Motor neuron (in vitro differentiated cells): ENCODE data around the gene FAM151B. TPM values are rescaled to one million over a fixed set of nuclear protein-coding genes. Genes with fewer than 3 reads are reported as not detected.
A peak's percentile ranks its signal among the peaks of the same experiment; 100 is the strongest.

ENCODE experiments used
- ATAC-seq, 8 experiments: fragments of 200-7000 bp; cut with Tn5 transposase; replicated peaks in 6 of 8; 2 replicates each; pipeline ENCODE4 v1.8.0; 2021; ENCODE audit warnings: mild to moderate bottlenecking in 8 of 8, moderate library complexity in 8 of 8
- H3K27ac ChIP-seq, 2 donors: fragments of 250-450 bp; sonication (Bioruptor Pico); 2 replicates each; pipeline ENCODE4 v1.9.0; 2021; ENCODE audit warnings: antibody characterized with exemption in 2 of 2, mild to moderate bottlenecking in 2 of 2, moderate library complexity in 1 of 2
- H3K4me1 ChIP-seq, 2 donors: fragments of 250-450 bp; sonication (Bioruptor Pico); replicated peaks in 1 of 2; 2 replicates each; pipeline ENCODE4 v1.6.1; 2021; ENCODE audit warnings: antibody characterized with exemption in 2 of 2, mild to moderate bottlenecking in 2 of 2, moderate library complexity in 1 of 2
- H3K4me3 ChIP-seq, 5 donors: fragments of 250-450 bp; sonication (Bioruptor Pico); 2 replicates each; pipeline ENCODE4 v1.9.0; 2021; ENCODE audit warnings: antibody characterized with exemption in 5 of 5, mild to moderate bottlenecking in 5 of 5, moderate library complexity in 4 of 5
- WGBS, 10 experiments: fragments of 450-650 bp; shearing (Covaris generic); methylation state at CpG; one replicate each; pipeline ENCODE4 v1.0.0; 2022; 5-methylcytosine and 5-hydroxymethylcytosine counted together
- in situ Hi-C, 9 experiments: fragments of 400-800 bp; cut with MboI; loops; one replicate each; pipeline ENCODE4 v1.15.0; 2021; ENCODE audit warnings: low sequenced_read_pairs in 9 of 9, low pct_unique_long_range_greater_than_20kb in 2 of 9; ENCODE audit not compliant: unreplicated experiment in 9 of 9
- total RNA-seq, 8 experiments: library from RNA; unstranded; fragments of 300-600 nt; gene quantifications; 2 replicates each; pipeline versions ENCODE4 v1.2.3 to v1.2.4, GENCODE V29; 2022

FAM151B gene
- total RNA-seq, 8 experiments from 2014 or later: 1.7 to 5.1 (median 2.2) TPM

- in situ Hi-C loops: no loop called here
- 80 to 100% (median 95%) methylated on average over 1 to 6 of the region's 6 CpGs; no CpG with 5 or more reads in 3 of the 10 experiments for WGBS, 10 experiments
- Histone ChIP-seq H3K4me3 (no peak overlapping the region), H3K27ac (no peak overlapping the region), H3K4me1 (no peaks in the 10 kb centered on the region)
- ATAC-seq: no peak
Measured at GRCh38 chr5:80508844-80509243, 20.9 kb downstream of the FAM151B start.

- peak in 2 of 8 experiments; percentile 89 to 93 for ATAC-seq
- H3K4me3 ChIP-seq: no peak overlapping the region
- in situ Hi-C loops: no loop called here
- H3K4me1 ChIP-seq: no peaks in the 10 kb centered on the region
- 50 to 100% (median 91%) methylated on average over 1 to 4 of the region's 4 CpGs; no CpG with 5 or more reads in 1 of the 10 experiments for WGBS, 10 experiments
- H3K27ac ChIP-seq: no peak overlapping the region
Measured at GRCh38 chr5:80509362-80509761, 21.5 kb downstream of the FAM151B start.

- WGBS, 10 experiments: 17 to 100% (median 92%) methylated on average over 1 to 4 of the region's 4 CpGs; no CpG with 5 or more reads in 4 of the 10 experiments
- H3K4me1 ChIP-seq: no peaks in the 10 kb centered on the region
- ATAC-seq: peak in 2 of 8 experiments; percentile 88 to 93
- H3K27ac ChIP-seq: no peak overlapping the region
- no peak overlapping the region for H3K4me3 ChIP-seq
- in situ Hi-C loops: no loop called here
Measured at GRCh38 chr5:80516826-80517225, 28.9 kb downstream of the FAM151B start.

GRCh38 chr5:80540691-80541090, 52.8 kb downstream of the FAM151B start:
- no peak overlapping the region for H3K4me3 ChIP-seq
- H3K27ac ChIP-seq: no peak overlapping the region
- 63 to 100% (median 87%) methylated on average over 1 of the region's 1 CpG; no CpG with 5 or more reads in 2 of the 10 experiments for WGBS, 10 experiments
- H3K4me1 ChIP-seq: no peaks in the 10 kb centered on the region
- in situ Hi-C loops: no loop called here
- no peak for ATAC-seq

GRCh38 chr5:80541392-80541791, 53.5 kb downstream of the FAM151B start:
- ATAC-seq: no peak
- 40 to 100% (median 81%) methylated on average over 1 to 3 of the region's 3 CpGs for WGBS, 10 experiments
- Histone ChIP-seq H3K4me3 (no peak overlapping the region), H3K4me1 (no peaks in the 10 kb centered on the region), H3K27ac (no peak overlapping the region)
- in situ Hi-C loops: no loop called here

- Histone ChIP-seq H3K4me3 (no peak overlapping the region), H3K4me1 (no peaks in the 10 kb centered on the region), H3K27ac (no peak overlapping the region)
- WGBS, 10 experiments: 20 to 100% (median 62%) methylated on average over 1 to 4 of the region's 4 CpGs; no CpG with 5 or more reads in 5 of the 10 experiments
- ATAC-seq: no peak
- in situ Hi-C loops: no loop called here
Measured at GRCh38 chr5:80554646-80555045, 66.7 kb downstream of the FAM151B start.

- H3K4me1 ChIP-seq: no peaks in the 10 kb centered on the region
- H3K4me3 ChIP-seq: no peak overlapping the region
- no peak for ATAC-seq
- no peak overlapping the region for H3K27ac ChIP-seq
- 20 to 98% (median 82%) methylated on average over 2 to 4 of the region's 4 CpGs for WGBS, 10 experiments
- in situ Hi-C loops: no loop called here
Measured at GRCh38 chr5:80555099-80555498, 67.2 kb downstream of the FAM151B start.

- in situ Hi-C loops: no loop called here
- no peak for ATAC-seq
- H3K27ac ChIP-seq: no peak overlapping the region
- no peaks in the 10 kb centered on the region for H3K4me1 ChIP-seq
- WGBS, 10 experiments: 63 to 100% (median 77%) methylated on average over 3 to 4 of the region's 4 CpGs; no CpG with 5 or more reads in 5 of the 10 experiments
- no peak overlapping the region for H3K4me3 ChIP-seq
Measured at GRCh38 chr5:80559244-80559643, 71.3 kb downstream of the FAM151B start.

- in situ Hi-C loops: no loop called here
- no peak overlapping the region for H3K27ac ChIP-seq
- no peaks in the 10 kb centered on the region for H3K4me1 ChIP-seq
- WGBS, 10 experiments: 0 to 92% (median 75%) methylated on average over 1 to 5 of the region's 5 CpGs; no CpG with 5 or more reads in 1 of the 10 experiments
- ATAC-seq: no peak
- no peak overlapping the region for H3K4me3 ChIP-seq
Measured at GRCh38 chr5:80565330-80565729, 77.4 kb downstream of the FAM151B start.

GRCh38 chr5:80566711-80567259, 78.9 kb downstream of the FAM151B start:
- WGBS, 10 experiments: 0 to 81% (median 74%) methylated on average over 1 to 5 of the region's 5 CpGs; no CpG with 5 or more reads in 6 of the 10 experiments
- Histone ChIP-seq H3K4me1 (no peaks in the 10 kb centered on the region), H3K4me3 (no peak overlapping the region), H3K27ac (no peak overlapping the region)
- in situ Hi-C loops: no loop called here
- ATAC-seq: no peak

GRCh38 chr5:80568251-80568650, 80.4 kb downstream of the FAM151B start:
- WGBS, 10 experiments: 17 to 80% (median 44%) methylated on average over 1 to 4 of the region's 6 CpGs; no CpG with 5 or more reads in 3 of the 10 experiments
- no peaks in the 10 kb centered on the region for H3K4me1 ChIP-seq
- no peak overlapping the region for H3K27ac ChIP-seq
- no peak overlapping the region for H3K4me3 ChIP-seq
- ATAC-seq: no peak
- in situ Hi-C loops: no loop called here

- no peak overlapping the region for H3K27ac ChIP-seq
- peak in 6 of 8 experiments; percentile 19 to 61 (median 30) for ATAC-seq
- in situ Hi-C loops: no loop called here
- 3% methylated on average over 6 of the region's 89 CpGs; no CpG with 5 or more reads in 9 of the 10 experiments for WGBS, 10 experiments
- no peaks in the 10 kb centered on the region for H3K4me1 ChIP-seq
- H3K4me3 ChIP-seq: peak overlapping the region; percentile 34 to 37 (median 35)
Measured at GRCh38 chr5:80569086-80569960, 81.4 kb downstream of the FAM151B start.

GRCh38 chr5:80569961-80570786, 82.3 kb downstream of the FAM151B start, which contains the start of gene ANKRD34B:
ANKRD34B (minus strand) TSS chr5:80570280; CDS start chr5:80560019, 10,261 bp downstream.
- in situ Hi-C loops: no loop called here
- 0 to 60% (median 18%) methylated on average over 1 to 9 of the region's 73 CpGs; no CpG with 5 or more reads in 4 of the 10 experiments for WGBS, 10 experiments
- peak; percentile 32 to 86 (median 52) for ATAC-seq
- Histone ChIP-seq H3K27ac (no peak within 1 kb of the TSS), H3K4me3 (peak within 1 kb of the TSS; percentile 34 to 37 (median 35)), H3K4me1 (no peaks in the 10 kb centered on the region)
